Measurements from ENCODE around the gene ZNF423.

DNA sequence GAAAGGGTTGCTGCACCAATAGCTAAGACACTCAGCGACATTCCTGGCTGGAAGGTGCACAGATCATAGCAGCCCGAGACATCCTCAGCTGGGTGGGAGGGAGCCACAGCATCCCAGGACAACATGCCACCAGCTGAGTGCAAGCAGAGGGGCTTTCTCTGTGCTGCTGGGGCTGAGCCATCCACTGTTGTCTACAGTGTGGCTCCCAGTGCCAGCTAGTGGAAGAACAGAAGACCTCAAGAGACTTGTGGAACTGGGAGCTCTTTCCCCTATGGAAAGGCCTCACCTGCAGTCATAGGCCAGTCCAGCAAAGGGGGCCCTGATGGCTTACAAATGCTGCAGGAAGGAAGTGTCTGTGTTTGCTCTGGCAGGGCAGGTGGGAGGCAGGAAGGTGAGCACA lies 351.3 kb downstream of the ZNF423 start:
- no peak for TF ChIP-seq POLR2A (IDR thresholded peaks at IDR 0.05)
- TF ChIP-seq, protein P1, sequence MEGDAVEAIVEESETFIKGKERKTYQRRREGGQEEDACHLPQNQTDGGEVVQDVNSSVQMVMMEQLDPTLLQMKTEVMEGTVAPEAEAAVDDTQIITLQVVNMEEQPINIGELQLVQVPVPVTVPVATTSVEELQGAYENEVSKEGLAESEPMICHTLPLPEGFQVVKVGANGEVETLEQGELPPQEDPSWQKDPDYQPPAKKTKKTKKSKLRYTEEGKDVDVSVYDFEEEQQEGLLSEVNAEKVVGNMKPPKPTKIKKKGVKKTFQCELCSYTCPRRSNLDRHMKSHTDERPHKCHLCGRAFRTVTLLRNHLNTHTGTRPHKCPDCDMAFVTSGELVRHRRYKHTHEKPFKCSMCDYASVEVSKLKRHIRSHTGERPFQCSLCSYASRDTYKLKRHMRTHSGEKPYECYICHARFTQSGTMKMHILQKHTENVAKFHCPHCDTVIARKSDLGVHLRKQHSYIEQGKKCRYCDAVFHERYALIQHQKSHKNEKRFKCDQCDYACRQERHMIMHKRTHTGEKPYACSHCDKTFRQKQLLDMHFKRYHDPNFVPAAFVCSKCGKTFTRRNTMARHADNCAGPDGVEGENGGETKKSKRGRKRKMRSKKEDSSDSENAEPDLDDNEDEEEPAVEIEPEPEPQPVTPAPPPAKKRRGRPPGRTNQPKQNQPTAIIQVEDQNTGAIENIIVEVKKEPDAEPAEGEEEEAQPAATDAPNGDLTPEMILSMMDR (IDR thresholded peaks at IDR 0.05) = no peak
